Liver (tissue), 3 donors: ENCODE measurements around the gene RARS1.

ENCODE experiments used
- CTCF ChIP-seq: fragments of 150-350 bp; IDR thresholded peaks from 2 replicates; pipeline ENCODE4 v1.5.1; 2017; ENCODE audit warnings: improper control_type of control experiment, low read depth, low read length; ENCODE audit not compliant: missing input control
- GABPA ChIP-seq, 2 donors: IDR thresholded peaks in 1 of 2; conservative IDR thresholded peaks in 1 of 2; 2 replicates each; pipeline ENCODE4 v1.6.1; 2016; ENCODE audit warnings: antibody characterized with exemption in 2 of 2, mild to moderate bottlenecking in 1 of 2, moderate library complexity in 1 of 2
- donor health status: healthy.
- donor health status: healthy.

GRCh38 chr5:168537176-168537575, 50.9 kb downstream of the RARS1 start:
- no peak for TF ChIP-seq GABPA (IDR thresholded peaks at IDR 0.05 in 1 of 2, conservative IDR thresholded peaks at IDR 0.05 in 1 of 2)
- no peak for TF ChIP-seq CTCF
